IPS DF 6.9 (cell line): ENCODE results near the gene PLEKHA8.

ENCODE experiments used
- DNase-seq: peaks from one replicate; pipeline ENCODE4 v3.0.0-alpha.2; 2013; ENCODE audit warnings: low read depth, low spot score
- H3K27ac ChIP-seq: one replicate; pipeline ENCODE4 v1.5.1; 2013; ENCODE audit warnings: low read length, control low read depth
- H3K27me3 ChIP-seq: 2 replicates; pipeline ENCODE4 v1.6.1; 2013; ENCODE audit warnings: mild to moderate bottlenecking, low read length; ENCODE audit not compliant: control insufficient read depth, insufficient read depth
- H3K36me3 ChIP-seq: 2 replicates; pipeline ENCODE4 v1.6.1; 2013; ENCODE audit warnings: low read length; ENCODE audit not compliant: control insufficient read depth, insufficient read depth
- H3K4me1 ChIP-seq: 2 replicates; pipeline ENCODE4 v1.6.1; 2013; ENCODE audit warnings: low read length; ENCODE audit not compliant: control insufficient read depth, insufficient read depth
- H3K4me3 ChIP-seq: 2 replicates; pipeline ENCODE4 v1.5.1; 2013; ENCODE audit warnings: mild to moderate bottlenecking, low read length
- H3K9me3 ChIP-seq: 2 replicates; pipeline ENCODE4 v1.6.1; 2013; ENCODE audit warnings: low read length, inconsistent platforms; ENCODE audit not compliant: control insufficient read depth, insufficient read depth
- WGBS: extraction: QIAGEN DNeasy Blood & Tissue Kit; methylation state at CpG from one replicate; pipeline ENCODE4 v1.1.7; 2013; ENCODE audit warnings: mixed read lengths, missing lambda C conversion rate; ENCODE audit not compliant: insufficient read length, insufficient coverage; 5-methylcytosine and 5-hydroxymethylcytosine counted together

Gene PLEKHA8

DNA sequence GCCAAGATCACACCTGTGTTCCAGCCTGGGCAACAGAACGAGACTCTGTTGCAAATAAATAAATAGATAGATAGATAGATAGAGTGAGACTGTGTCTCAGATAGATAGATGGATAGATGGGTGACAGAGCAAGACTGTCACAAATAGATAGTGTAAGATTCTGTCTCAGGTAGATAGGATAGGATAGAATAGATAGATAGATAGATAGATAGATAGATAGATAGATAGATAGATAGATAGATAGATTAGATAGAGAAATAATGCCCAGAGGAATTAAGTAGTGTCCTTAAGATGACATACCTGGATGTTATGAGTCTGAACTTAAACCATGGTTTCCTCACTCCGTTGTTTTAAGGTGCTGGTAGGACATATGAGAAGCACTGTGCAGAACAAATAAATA, 8.0 kb downstream of the PLEKHA8 start:
- Histone ChIP-seq H3K27ac (no peak overlapping the region), H3K36me3 (no peaks in the 10 kb centered on the region)

DNA sequence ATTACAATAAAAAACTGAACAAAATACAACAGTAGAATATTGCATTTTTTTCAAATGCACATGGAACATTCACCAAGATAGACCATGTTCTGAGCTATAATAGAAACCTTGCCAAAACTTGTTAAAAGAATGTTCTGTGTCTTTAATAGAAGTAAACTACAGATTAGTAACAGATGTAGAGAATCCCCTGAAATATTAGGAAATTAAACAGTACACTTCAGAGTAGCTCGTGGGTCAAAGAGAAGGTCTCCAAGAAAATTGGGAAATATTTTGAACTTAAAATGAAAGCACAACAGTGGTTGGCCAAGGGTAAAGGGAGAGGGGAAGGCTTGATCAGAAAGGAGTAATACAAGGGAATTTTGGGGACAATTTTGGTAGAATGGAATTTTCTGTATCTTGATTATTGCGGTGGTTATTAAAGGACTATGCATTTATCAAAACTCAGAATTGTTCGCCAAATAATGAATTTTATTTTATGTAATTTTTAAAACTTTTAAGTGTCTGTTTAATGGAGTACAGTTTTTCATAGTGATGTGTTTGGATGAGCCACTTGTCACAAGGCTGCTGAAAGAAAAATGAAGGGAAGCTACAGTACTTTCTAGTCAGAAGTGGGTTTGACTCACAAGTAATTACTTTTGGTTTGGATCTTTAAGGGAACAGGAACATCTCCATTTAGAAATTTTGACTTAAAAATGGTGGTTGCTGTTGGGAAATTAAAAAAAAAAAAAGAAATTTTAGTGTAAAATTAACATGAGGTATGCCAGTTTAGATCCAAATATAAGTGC, 10.2 kb downstream of the PLEKHA8 start:
- Histone ChIP-seq H3K4me1 (0 out of 2 replicates have a peak, but pooled peaks cover 1% of the 10 kb centered on the region), H3K4me3 (no peak overlapping the region), H3K27me3 (no peaks in the 10 kb centered on the region), H3K27ac (no peak overlapping the region), H3K9me3 (no peaks in the 10 kb centered on the region), H3K36me3 (no peaks in the 10 kb centered on the region)
- 100% methylated on average over 2 of the region's 3 CpGs for WGBS
- DNase-seq: no peak

More for the DNA sequence above, 8.0 kb downstream of the PLEKHA8 start:
- Histone ChIP-seq H3K4me3 (no peak overlapping the region), H3K4me1 (0 out of 2 replicates have a peak, but pooled peaks cover 1% of the 10 kb centered on the region), H3K9me3 (no peaks in the 10 kb centered on the region), H3K27me3 (no peaks in the 10 kb centered on the region)
- WGBS: no CpG with 5 or more reads among the region's 2 CpGs
- DNase-seq: no peak

DNA sequence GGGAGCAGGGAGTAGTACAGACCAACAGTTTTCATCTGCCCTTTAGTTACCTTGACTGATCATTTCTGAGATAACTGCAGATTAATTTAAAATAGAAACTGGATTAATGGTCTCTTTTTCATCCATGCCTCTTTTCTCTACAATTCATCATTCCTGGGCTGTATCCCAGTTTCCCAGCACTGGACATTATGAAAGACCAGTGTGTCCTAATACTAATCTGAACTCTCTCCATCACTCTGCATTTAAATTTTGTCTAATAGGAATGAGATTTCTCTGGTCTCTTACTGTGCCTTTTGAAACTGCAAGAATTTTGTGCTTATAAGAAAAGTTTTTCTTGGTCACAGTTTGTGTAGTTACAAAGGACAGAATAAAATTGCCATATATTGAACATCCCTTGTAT, 12.7 kb downstream of the PLEKHA8 start:
- no peak overlapping the region for H3K27ac ChIP-seq
- peaks cover 2% of the 10 kb centered on the region; the same call in 1 of the 2 replicates for H3K36me3 ChIP-seq
- no peaks in the 10 kb centered on the region for H3K9me3 ChIP-seq
- H3K27me3 ChIP-seq: no peaks in the 10 kb centered on the region
- no peak for DNase-seq
- no peak overlapping the region for H3K4me3 ChIP-seq
- 0 out of 2 replicates have a peak, but pooled peaks cover 1% of the 10 kb centered on the region for H3K4me1 ChIP-seq

DNA sequence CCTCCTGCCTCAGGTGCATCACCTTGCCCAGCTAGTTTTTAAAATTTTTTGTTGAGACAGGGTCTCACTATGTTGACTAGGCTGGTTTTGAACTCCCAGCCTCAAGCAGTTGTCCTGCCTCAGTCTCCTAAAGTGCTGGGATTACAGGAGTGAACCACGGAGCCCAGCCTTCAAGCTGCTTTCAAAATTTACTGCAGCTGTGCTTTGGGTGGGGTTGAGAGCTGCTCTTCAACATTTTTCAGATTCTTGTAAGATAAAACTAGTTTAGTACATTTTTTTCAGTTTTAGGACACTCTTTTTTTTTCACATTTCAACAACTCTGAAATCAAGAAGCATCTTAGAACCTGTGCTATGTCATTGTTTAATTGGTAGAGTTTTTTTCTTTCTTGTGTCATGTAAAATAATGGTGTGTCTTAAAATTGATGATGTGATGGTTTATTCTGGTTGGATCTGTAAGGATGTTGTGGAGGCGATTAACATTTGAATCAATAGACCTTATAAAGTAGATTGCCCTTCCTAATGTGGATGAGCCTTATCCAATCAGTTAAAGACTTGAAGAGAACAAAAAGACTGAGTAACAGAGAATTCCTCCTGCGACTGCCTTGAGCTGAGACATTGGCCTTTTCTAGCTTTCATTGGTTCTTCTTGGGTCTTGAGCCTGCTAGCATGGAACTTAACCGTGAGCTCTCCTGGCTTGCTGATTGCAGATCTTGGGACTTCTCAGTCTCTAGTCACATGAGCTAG, 13.5 kb downstream of the PLEKHA8 start:
- WGBS: no CpG with 5 or more reads among the region's 4 CpGs
- no peak for DNase-seq
- Histone ChIP-seq H3K4me3 (no peak overlapping the region), H3K36me3 (peaks cover 2% of the 10 kb centered on the region; the same call in 1 of the 2 replicates), H3K27me3 (no peaks in the 10 kb centered on the region), H3K27ac (no peak overlapping the region), H3K9me3 (no peaks in the 10 kb centered on the region), H3K4me1 (0 out of 2 replicates have a peak, but pooled peaks cover 1% of the 10 kb centered on the region)

DNA sequence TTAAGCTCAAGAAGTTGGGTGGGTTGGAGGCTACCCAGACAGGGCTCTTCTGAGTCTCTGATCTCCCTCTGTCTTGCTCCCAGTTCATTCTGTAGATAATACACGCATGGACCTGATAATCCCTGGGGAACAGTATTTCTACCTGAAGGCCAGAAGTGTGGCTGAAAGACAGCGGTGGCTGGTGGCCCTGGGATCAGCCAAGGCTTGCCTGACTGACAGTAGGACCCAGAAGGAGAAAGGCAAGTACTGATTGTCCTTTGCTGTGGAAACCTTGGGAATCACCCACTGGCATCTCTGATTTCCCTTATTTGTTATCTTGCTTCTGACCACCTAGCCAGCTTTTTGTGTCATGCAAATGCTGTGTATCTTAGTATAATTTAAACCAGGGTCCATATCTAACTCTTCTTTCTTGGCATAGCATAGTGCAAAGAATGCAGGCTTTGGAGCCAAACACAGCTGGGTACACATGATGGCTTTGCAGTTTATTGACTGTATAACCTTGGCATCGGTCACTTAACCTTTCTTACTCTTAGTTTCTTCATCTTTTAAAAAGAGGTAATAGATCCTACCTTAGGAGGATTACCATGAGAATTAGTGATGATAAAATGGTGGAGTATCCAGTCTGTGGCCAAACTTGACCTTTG, 18.0 kb downstream of the PLEKHA8 start:
- Histone ChIP-seq H3K4me1 (no peaks in the 10 kb centered on the region), H3K27ac (no peak overlapping the region), H3K36me3 (peaks cover 7% of the 10 kb centered on the region; the same call in 1 of the 2 replicates), H3K9me3 (no peaks in the 10 kb centered on the region), H3K27me3 (no peaks in the 10 kb centered on the region), H3K4me3 (no peak overlapping the region)
- no CpG with 5 or more reads among the region's 3 CpGs for WGBS
- no peak for DNase-seq

DNA sequence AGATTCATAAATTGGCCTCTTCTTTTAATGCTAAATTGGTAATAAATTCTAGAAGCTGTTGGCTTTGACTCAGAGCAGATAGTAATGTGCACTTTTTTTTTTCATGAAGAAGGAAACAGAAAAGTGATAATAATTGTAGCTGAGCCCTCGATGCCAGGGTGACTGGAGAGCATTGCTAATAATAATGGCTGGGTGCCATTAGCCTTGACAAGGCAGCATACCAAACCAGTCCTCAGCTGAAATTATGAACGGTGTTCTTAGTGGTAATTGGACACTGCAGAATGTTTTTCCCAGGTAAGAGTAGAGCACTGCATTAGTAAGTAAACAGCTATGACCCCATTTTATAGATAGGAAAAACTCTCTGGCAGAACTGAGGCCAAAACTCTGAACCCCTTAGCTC, 18.9 kb downstream of the PLEKHA8 start:
- Histone ChIP-seq H3K27ac (no peak overlapping the region), H3K27me3 (no peaks in the 10 kb centered on the region), H3K9me3 (no peaks in the 10 kb centered on the region), H3K4me1 (no peaks in the 10 kb centered on the region), H3K36me3 (peaks cover 7% of the 10 kb centered on the region; the same call in 1 of the 2 replicates), H3K4me3 (no peak overlapping the region)
- DNase-seq: no peak
- WGBS: no CpG with 5 or more reads among the region's 2 CpGs

DNA sequence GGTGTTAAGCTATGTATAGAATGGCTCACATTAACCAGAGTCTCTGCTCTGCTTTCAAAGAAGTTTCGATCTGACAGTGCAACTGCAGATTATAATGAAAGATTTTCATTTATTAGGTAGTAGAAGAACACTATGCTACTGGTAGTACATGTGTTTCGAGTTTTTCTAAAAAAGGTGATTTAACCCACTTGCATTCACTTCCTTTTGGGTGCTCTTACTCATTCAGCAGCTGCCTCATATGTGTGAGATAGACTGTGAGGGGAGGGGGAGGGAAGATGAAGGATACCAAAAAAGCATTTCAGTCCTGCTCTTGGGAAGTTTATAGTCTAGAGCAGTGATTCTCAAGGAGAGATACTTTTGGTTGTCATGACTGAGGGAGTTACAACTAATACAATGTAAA, 20.4 kb downstream of the PLEKHA8 start:
- no peak for DNase-seq
- H3K4me3 ChIP-seq: no peak overlapping the region
- no peaks in the 10 kb centered on the region for H3K4me1 ChIP-seq
- no peaks in the 10 kb centered on the region for H3K9me3 ChIP-seq
- H3K27ac ChIP-seq: no peak overlapping the region
- WGBS: no CpG with 5 or more reads among the region's 2 CpGs
- peaks cover 7% of the 10 kb centered on the region; the same call in 1 of the 2 replicates for H3K36me3 ChIP-seq
- no peaks in the 10 kb centered on the region for H3K27me3 ChIP-seq

DNA sequence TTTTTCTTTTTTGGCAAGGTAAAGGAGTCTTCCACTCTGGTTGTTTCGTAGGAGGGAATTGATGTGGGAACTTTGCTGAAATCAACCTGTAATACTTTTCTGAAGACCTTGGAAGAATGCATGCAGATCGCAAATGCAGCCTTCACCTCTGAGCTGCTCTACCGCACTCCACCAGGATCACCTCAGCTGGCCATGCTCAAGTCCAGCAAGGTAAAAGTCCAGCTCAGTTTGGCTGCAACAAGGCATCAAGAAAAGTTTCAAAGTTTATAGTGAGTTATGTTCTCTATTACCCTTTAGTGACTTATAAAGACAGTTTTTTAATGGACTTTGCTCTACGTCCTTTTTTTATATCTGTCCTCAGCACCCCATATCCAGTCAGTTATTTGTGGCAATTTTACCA, 21.0 kb downstream of the PLEKHA8 start:
- H3K27me3 ChIP-seq: no peaks in the 10 kb centered on the region
- no peak overlapping the region for H3K27ac ChIP-seq
- no peaks in the 10 kb centered on the region for H3K9me3 ChIP-seq
- DNase-seq: no peak
- H3K4me3 ChIP-seq: no peak overlapping the region
- H3K36me3 ChIP-seq: peaks cover 7% of the 10 kb centered on the region; the same call in 1 of the 2 replicates
- WGBS: no CpG with 5 or more reads among the region's 4 CpGs
- H3K4me1 ChIP-seq: no peaks in the 10 kb centered on the region

DNA sequence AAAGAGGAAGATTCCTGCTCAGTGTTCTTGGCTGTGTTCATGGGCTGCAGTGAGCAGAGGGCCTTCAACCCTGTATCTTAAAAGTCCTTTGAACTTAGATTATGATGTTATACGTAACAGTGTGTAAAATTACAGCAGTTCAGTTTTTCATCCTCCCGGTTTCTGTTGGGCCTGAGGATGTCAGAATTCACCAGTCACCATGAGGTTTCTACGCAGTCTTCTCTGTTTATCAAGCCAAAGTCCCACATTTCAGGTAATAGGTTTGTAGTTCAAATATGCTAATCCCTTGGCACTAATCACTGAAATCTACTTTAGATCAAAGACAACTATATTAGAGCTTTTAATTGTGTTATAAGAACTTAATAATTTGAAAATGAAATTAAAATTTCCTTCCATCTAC, 24.9 kb downstream of the PLEKHA8 start:
- H3K9me3 ChIP-seq: no peaks in the 10 kb centered on the region
- no peaks in the 10 kb centered on the region for H3K4me1 ChIP-seq
- no peak overlapping the region for H3K4me3 ChIP-seq
- H3K27ac ChIP-seq: no peak overlapping the region
- H3K36me3 ChIP-seq: peaks cover 9% of the 10 kb centered on the region; the same call in 1 of the 2 replicates
- H3K27me3 ChIP-seq: no peaks in the 10 kb centered on the region; the same call in 1 of the 2 replicates
- no CpG with 5 or more reads among the region's 3 CpGs for WGBS
- DNase-seq: no peak

DNA sequence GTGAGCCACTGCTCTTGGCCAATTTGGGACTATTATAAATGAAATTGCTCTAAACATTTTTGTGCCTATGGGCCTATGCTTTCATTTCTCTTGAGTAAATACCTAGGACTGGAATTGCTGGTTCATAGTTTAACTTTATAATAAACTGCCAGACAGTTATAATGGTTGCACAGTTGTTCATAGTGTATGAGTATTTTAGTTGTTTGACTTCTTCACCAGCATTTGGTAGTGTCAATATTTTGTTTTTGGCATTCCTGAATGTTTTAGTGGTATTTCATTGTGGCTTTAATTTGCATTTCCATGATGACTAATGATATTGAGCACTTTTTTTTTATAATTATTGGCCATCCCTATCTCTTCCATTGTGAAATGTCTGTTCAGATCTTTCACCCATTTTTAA, 29.5 kb downstream of the PLEKHA8 start:
- Histone ChIP-seq H3K27me3 (no peaks in the 10 kb centered on the region; the same call in 1 of the 2 replicates), H3K36me3 (peaks cover 4% of the 10 kb centered on the region; the same call in 1 of the 2 replicates), H3K9me3 (no peaks in the 10 kb centered on the region), H3K4me1 (no peaks in the 10 kb centered on the region), H3K27ac (no peak overlapping the region), H3K4me3 (no peak overlapping the region)
- no peak for DNase-seq
